Measurements from ENCODE around the gene RIPOR3.

- TF ChIP-seq, protein P1, sequence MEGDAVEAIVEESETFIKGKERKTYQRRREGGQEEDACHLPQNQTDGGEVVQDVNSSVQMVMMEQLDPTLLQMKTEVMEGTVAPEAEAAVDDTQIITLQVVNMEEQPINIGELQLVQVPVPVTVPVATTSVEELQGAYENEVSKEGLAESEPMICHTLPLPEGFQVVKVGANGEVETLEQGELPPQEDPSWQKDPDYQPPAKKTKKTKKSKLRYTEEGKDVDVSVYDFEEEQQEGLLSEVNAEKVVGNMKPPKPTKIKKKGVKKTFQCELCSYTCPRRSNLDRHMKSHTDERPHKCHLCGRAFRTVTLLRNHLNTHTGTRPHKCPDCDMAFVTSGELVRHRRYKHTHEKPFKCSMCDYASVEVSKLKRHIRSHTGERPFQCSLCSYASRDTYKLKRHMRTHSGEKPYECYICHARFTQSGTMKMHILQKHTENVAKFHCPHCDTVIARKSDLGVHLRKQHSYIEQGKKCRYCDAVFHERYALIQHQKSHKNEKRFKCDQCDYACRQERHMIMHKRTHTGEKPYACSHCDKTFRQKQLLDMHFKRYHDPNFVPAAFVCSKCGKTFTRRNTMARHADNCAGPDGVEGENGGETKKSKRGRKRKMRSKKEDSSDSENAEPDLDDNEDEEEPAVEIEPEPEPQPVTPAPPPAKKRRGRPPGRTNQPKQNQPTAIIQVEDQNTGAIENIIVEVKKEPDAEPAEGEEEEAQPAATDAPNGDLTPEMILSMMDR (conservative IDR thresholded peaks at IDR 0.05; ENCODE audit: low read length): no peak
- no peak for TF ChIP-seq EZH2phosphoT487 (IDR thresholded peaks at IDR 0.05; ENCODE audit: borderline replicate concordance, low read depth, low read length)
Observed at GRCh38 chr20:50585678-50586077, 105.7 kb downstream of the RIPOR3 start.

Measured in OCI-LY7 (cell line).